Endothelial cell of umbilical vein (primary cell): ENCODE results near the gene HSPG2. TPM values are rescaled to one million over a fixed set of nuclear protein-coding genes. Genes with fewer than 3 reads are reported as not detected.

Source experiments
- BruUV-seq: library from RNA; stranded (reverse); fragments of 400-500 nt; replicated peaks from 2 replicates; lab custom pipeline; 2021; lab: Mats Ljungman, UMichigan
- CTCF ChIA-PET: fragments of 300-600, 350-600 bp; sonication (Branson Sonifier 250); formaldehyde crosslinking; loops from one replicate; lab custom pipeline; 2021; ENCODE audit warnings: antibody characterized with exemption, inconsistent platforms; lab: Charles Lee
- POLR2A ChIA-PET: fragments of 300-600, 350-600 bp; sonication (Branson Sonifier 250); formaldehyde crosslinking; loops from one replicate; lab custom pipeline; 2021; ENCODE audit warnings: antibody characterized with exemption, inconsistent platforms; lab: Charles Lee
- DNase-seq: peaks from one replicate; pipeline ENCODE4 v3.0.0-alpha.2; 2011; ENCODE audit warnings: low read depth, low spot score
- FAIRE-seq: peaks from 2 replicates; lab custom pipeline; 2011; peaks lifted over from hg19 to GRCh38; lab: Jason Lieb, UNC
- H2AFZ ChIP-seq: 2 replicates; pipeline ENCODE4 v1.6.0; 2012; ENCODE audit warnings: low read depth, low read length, control low read depth, inconsistent platforms
- H3K27ac ChIP-seq: 2 replicates; pipeline ENCODE4 v1.5.1; 2011; ENCODE audit warnings: low read depth, mild to moderate bottlenecking, control low read depth, low read length, moderate library complexity; ENCODE audit not compliant: insufficient read depth
- H3K27me3 ChIP-seq, 2 experiments: 2 replicates each; pipeline versions ENCODE4 v1.6.0 to v1.6.1; 2011; ENCODE audit warnings: low read length in 2 of 2, mixed read lengths in 1 of 2; ENCODE audit not compliant: control insufficient read depth in 2 of 2, insufficient read depth in 2 of 2
- H3K36me3 ChIP-seq, 2 experiments: 2 replicates in 1 of 2; 3 replicates in 1 of 2; pipeline ENCODE4 v1.5.1; 2011; ENCODE audit warnings: low read length in 2 of 2, mild to moderate bottlenecking in 1 of 2, moderate library complexity in 1 of 2; ENCODE audit not compliant: control insufficient read depth in 2 of 2, insufficient read depth in 2 of 2; ENCODE audit errors: extremely low read depth in 1 of 2
- H3K4me1 ChIP-seq: 3 replicates; pipeline ENCODE4 v1.5.1; 2011; ENCODE audit warnings: mild to moderate bottlenecking, low read length; ENCODE audit not compliant: control insufficient read depth, insufficient read depth; ENCODE audit errors: extremely low read depth
- H3K4me2 ChIP-seq: 2 replicates; pipeline ENCODE4 v1.6.1; 2011; ENCODE audit warnings: low read length, control low read depth, mixed read lengths; ENCODE audit not compliant: insufficient read depth
- H3K4me3 ChIP-seq, 3 experiments: fragments of 200-600 bp in 1 of 3; sonication (generic), shearing (Covaris generic) in 1 of 3; replicated peaks in 1 of 3; 2 replicates each; pipeline ENCODE4 v1.5.1; 2011 to 2016; ENCODE audit warnings: control low read depth in 3 of 3, low read length in 3 of 3, mild to moderate bottlenecking in 2 of 3, inconsistent platforms in 1 of 3, low read depth in 1 of 3, moderate library complexity in 1 of 3; ENCODE audit not compliant: insufficient read depth in 1 of 3
- H3K79me2 ChIP-seq: 2 replicates; pipeline ENCODE4 v1.6.0; 2012; ENCODE audit warnings: low read length, inconsistent platforms; ENCODE audit not compliant: control insufficient read depth, insufficient read depth
- H3K9ac ChIP-seq: replicated peaks from 2 replicates; pipeline ENCODE3; 2011; ENCODE audit warnings: low read length, control low read depth; ENCODE audit not compliant: insufficient read depth; ENCODE audit errors: extremely low read depth
- H3K9me1 ChIP-seq: replicated peaks from 3 replicates; pipeline ENCODE4 v1.6.0; 2011; ENCODE audit warnings: mild to moderate bottlenecking, low read length; ENCODE audit not compliant: control insufficient read depth, insufficient read depth; ENCODE audit errors: extremely low read depth
- H3K9me3 ChIP-seq: replicated peaks from 2 replicates; pipeline ENCODE4 v1.5.1; 2012; ENCODE audit warnings: low read length, inconsistent platforms; ENCODE audit not compliant: control insufficient read depth, insufficient read depth
- H4K20me1 ChIP-seq: replicated peaks from 2 replicates; pipeline ENCODE3; 2011; ENCODE audit warnings: mild to moderate bottlenecking, low read length; ENCODE audit not compliant: control insufficient read depth, insufficient read depth; ENCODE audit errors: extremely low read depth
- EZH2 ChIP-seq: IDR thresholded peaks from 2 replicates; pipeline ENCODE4 v1.6.1; 2012; ENCODE audit warnings: borderline replicate concordance, low read depth, mild to moderate bottlenecking, moderate library complexity, low read length, inconsistent platforms; ENCODE audit not compliant: severe bottlenecking
- FOS ChIP-seq: IDR thresholded peaks from 2 replicates; pipeline ENCODE4 v1.6.1; 2011; ENCODE audit warnings: mild to moderate bottlenecking, low read length, moderate library complexity, borderline replicate concordance; ENCODE audit not compliant: insufficient read depth
- GATA2 ChIP-seq: IDR thresholded peaks from 2 replicates; pipeline ENCODE4 v1.7.0; 2011; ENCODE audit warnings: low read depth, mild to moderate bottlenecking, moderate library complexity, mixed read lengths, low read length; ENCODE audit not compliant: insufficient read length, insufficient read depth
- JUN ChIP-seq: IDR thresholded peaks from 2 replicates; pipeline ENCODE4 v1.6.1; 2011; ENCODE audit warnings: borderline replicate concordance, low read depth; ENCODE audit not compliant: insufficient read length, insufficient read depth
- MYC ChIP-seq: IDR thresholded peaks from one replicate; pipeline ENCODE4 v1.6.1; 2011; ENCODE audit warnings: mild to moderate bottlenecking, low read depth, low read length
- POLR2A ChIP-seq: IDR thresholded peaks from 2 replicates; pipeline ENCODE4 v1.6.1; 2012; ENCODE audit warnings: low read depth, mild to moderate bottlenecking, control low read depth, low read length
- POLR2AphosphoS5 ChIP-seq: IDR thresholded peaks from 2 replicates; pipeline ENCODE4 v1.6.1; 2012; ENCODE audit warnings: low read depth, mild to moderate bottlenecking, control low read depth, low read length, moderate library complexity; ENCODE audit not compliant: insufficient read depth
- dilution Hi-C: fragments of 300-500 bp; cut with MboI; formaldehyde crosslinking; loops from one replicate; pipeline ENCODE4 v1.15.0; 2019; ENCODE audit warnings: low sequenced_read_pairs; ENCODE audit not compliant: extremely low pct_ligation_motif_present
- intact Hi-C: fragments of 100-400 bp; cut with micrococcal nuclease; formaldehyde crosslinking; loops from one replicate; pipeline ENCODE4 v1.10.0; 2022
- polyA plus RNA-seq, 4 experiments: library from polyadenylated mRNA; depleted of rRNA in 3 of 4; stranded (reverse) in 3 of 4; unstranded in 1 of 4; fragments of >200 nt; gene quantifications; 2 replicates each; pipeline versions ENCODE4 v1.2.1 to v1.2.3, GENCODE V29; 2011 to 2012; ENCODE audit warnings: missing spikeins in 1 of 4
- total RNA-seq: library from RNA; stranded (reverse); gene quantifications from 2 replicates; pipeline ENCODE4 v1.2.3, GENCODE V29; 2021
- TF ChIP-seq, protein P1 (sequence below): IDR thresholded peaks from 2 replicates; pipeline ENCODE4 v1.6.1; 2011; ENCODE audit not compliant: insufficient read depth, insufficient read length
- TF ChIP-seq, protein P2 (sequence below), 2 donors: IDR thresholded peaks; 1 replicate in 1 of 2; 2 replicates in 1 of 2; pipeline ENCODE4 v1.5.1; 2011; ENCODE audit warnings: low read length in 2 of 2, mild to moderate bottlenecking in 2 of 2, moderate library complexity in 2 of 2, control low read depth in 1 of 2, inconsistent platforms in 1 of 2, low read depth in 1 of 2; ENCODE audit not compliant: insufficient read depth in 1 of 2; ENCODE audit errors: extremely low read depth in 1 of 2

The HSPG2 gene
- total and polyA plus RNA-seq, 2 donors (not counting 3 experiments of a cell fraction or from before 2014, with no cell fraction given): 734 to 3,499 TPM

GRCh38 chr1:21820597-21821232 is 116.4 kb downstream of the HSPG2 start:
- Histone ChIP-seq H4K20me1 (no peaks in the 10 kb centered on the region), H3K4me1 (peaks cover 25% of the 10 kb centered on the region), H3K9me1 (no peaks in the 10 kb centered on the region), H3K9ac (no peak overlapping the region), H3K27me3 (no peaks in the 10 kb centered on the region), H3K27ac (no peak overlapping the region), H3K4me3 (no peak overlapping the region), H3K36me3 (peaks cover 30 to 48% of the 10 kb centered on the region in 2 experiments), H3K4me2 (no peak overlapping the region), H3K79me2 (no peaks in the 10 kb centered on the region), H3K9me3 (no peaks in the 10 kb centered on the region), H2AFZ (no peak overlapping the region)
- FAIRE-seq: no peak
- CTCF ChIA-PET: no interaction called here
- POLR2A ChIA-PET: no interaction called here
- TF ChIP-seq EZH2 (no peak), GATA2 (no peak), POLR2A (peak; percentile 40), POLR2AphosphoS5 (peak; percentile 8)
- BruUV-seq: no TSS peak
- intact Hi-C loops: no loop called here
- DNase-seq: no peak
- dilution Hi-C loops: no loop called here

DNA sequence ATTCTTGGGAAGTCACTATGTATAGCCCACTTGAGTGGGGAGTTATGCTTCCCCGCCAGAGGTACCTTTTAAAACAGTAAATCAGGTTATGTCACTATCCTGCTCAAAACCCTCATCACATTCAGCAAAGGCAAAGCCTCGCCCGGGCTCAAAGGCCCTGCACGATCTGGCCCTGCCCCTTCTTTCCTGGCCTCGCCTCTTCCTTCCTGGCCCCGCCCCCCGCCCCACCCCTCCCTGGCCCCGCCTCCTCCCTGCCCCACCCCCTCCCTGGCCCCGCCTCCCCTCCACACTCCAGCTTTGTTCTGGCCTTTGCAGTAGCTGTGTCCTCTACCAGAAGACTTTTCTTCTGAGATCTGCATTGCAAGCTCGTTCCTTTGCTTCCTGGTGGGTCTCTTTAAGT is 118.5 kb downstream of the HSPG2 start:
- no TSS peak for BruUV-seq
- Histone ChIP-seq H3K9me3 (no peaks in the 10 kb centered on the region), H3K4me3 (no peak overlapping the region), H3K27me3 (no peaks in the 10 kb centered on the region), H3K4me2 (no peak overlapping the region), H4K20me1 (no peaks in the 10 kb centered on the region), H3K9me1 (no peaks in the 10 kb centered on the region), H3K27ac (no peak overlapping the region), H3K79me2 (no peaks in the 10 kb centered on the region), H3K4me1 (peaks cover 25% of the 10 kb centered on the region), H2AFZ (no peak overlapping the region), H3K36me3 (peaks cover 17 to 31% of the 10 kb centered on the region in 2 experiments), H3K9ac (no peak overlapping the region)
- dilution Hi-C loops: no loop called here
- FAIRE-seq (peak; percentile 67), DNase-seq (no peak)
- TF ChIP-seq MYC (no peak), JUN (no peak), FOS (no peak), POLR2AphosphoS5 (peak; percentile 45), GATA2 (no peak), EZH2 (no peak), POLR2A (peak; percentile 34)
- TF ChIP-seq, protein P1, sequence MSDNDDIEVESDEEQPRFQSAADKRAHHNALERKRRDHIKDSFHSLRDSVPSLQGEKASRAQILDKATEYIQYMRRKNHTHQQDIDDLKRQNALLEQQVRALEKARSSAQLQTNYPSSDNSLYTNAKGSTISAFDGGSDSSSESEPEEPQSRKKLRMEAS: no peak
- TF ChIP-seq, protein P2, sequence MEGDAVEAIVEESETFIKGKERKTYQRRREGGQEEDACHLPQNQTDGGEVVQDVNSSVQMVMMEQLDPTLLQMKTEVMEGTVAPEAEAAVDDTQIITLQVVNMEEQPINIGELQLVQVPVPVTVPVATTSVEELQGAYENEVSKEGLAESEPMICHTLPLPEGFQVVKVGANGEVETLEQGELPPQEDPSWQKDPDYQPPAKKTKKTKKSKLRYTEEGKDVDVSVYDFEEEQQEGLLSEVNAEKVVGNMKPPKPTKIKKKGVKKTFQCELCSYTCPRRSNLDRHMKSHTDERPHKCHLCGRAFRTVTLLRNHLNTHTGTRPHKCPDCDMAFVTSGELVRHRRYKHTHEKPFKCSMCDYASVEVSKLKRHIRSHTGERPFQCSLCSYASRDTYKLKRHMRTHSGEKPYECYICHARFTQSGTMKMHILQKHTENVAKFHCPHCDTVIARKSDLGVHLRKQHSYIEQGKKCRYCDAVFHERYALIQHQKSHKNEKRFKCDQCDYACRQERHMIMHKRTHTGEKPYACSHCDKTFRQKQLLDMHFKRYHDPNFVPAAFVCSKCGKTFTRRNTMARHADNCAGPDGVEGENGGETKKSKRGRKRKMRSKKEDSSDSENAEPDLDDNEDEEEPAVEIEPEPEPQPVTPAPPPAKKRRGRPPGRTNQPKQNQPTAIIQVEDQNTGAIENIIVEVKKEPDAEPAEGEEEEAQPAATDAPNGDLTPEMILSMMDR (IDR thresholded peaks at IDR 0.05; ENCODE audit: extremely low read depth in 1 of 2, insufficient read depth in 1 of 2, low read depth in 1 of 2, low read length in 2 of 2): no peak
- CTCF ChIA-PET: no interaction called here
- POLR2A ChIA-PET: no interaction called here
- intact Hi-C loops: loop anchor here (5.0 kb wide), 1 partner anchor 116 kb away; no protein-coding TSS in a partner anchor
